Adrenal gland (tissue), 12 donors: ENCODE data around the gene ROS1. TPM values are rescaled to one million over a fixed set of nuclear protein-coding genes. Genes with fewer than 3 reads are reported as not detected.

Experiments
- DNase-seq, 7 donors: peaks; one replicate each; pipeline ENCODE4 v3.0.0-alpha.2; 2019 to 2020
- H3K27ac ChIP-seq, 5 donors: fragments of 200-600 bp; sonication (generic) in 4 of 5; 1 replicate in 3 of 5; 2 replicates in 2 of 5; pipeline versions ENCODE4 v1.5.1 to v1.8.0; 2016 to 2020; ENCODE audit warnings: mild to moderate bottlenecking in 1 of 5
- H3K27me3 ChIP-seq: fragments of 200-600 bp; 2 replicates; pipeline ENCODE4 v1.8.0; 2021
- H3K36me3 ChIP-seq, 2 donors: fragments of 200-600 bp; replicated peaks in 1 of 2; 1 replicate in 1 of 2; 2 replicates in 1 of 2; pipeline versions ENCODE4 v1.5.1 to v1.8.0; 2018 to 2022
- H3K4me1 ChIP-seq, 2 donors: fragments of 200-600 bp; replicated peaks in 1 of 2; 1 replicate in 1 of 2; 2 replicates in 1 of 2; pipeline versions ENCODE4 v1.5.1 to v1.8.0; 2018 to 2021
- H3K4me3 ChIP-seq, 4 donors: fragments of 200-600 bp; sonication (generic) in 3 of 4; one replicate each; pipeline ENCODE4 v1.5.1; 2016 to 2018
- H3K9me3 ChIP-seq, 3 donors: fragments of 200-600 bp; sonication (generic) in 1 of 3; replicated peaks in 1 of 3; 1 replicate in 2 of 3; 2 replicates in 1 of 3; pipeline versions ENCODE4 v1.5.1 to v1.8.0; 2016 to 2021
- CTCF ChIP-seq, 6 experiments: fragments of 450-650 bp in 4 of 6; fragments of 200-600 bp in 2 of 6; sonication (generic) in 1 of 6; IDR thresholded peaks; 1 replicate in 5 of 6; 2 replicates in 1 of 6; pipeline versions ENCODE4 v1.5.1 to v1.8.0; 2016 to 2021; ENCODE audit warnings: antibody characterized with exemption in 6 of 6, mild to moderate bottlenecking in 2 of 6, moderate library complexity in 1 of 6
- POLR2A ChIP-seq, 2 donors: fragments of 450-650 bp; IDR thresholded peaks; one replicate each; pipeline ENCODE4 v1.6.1; 2017; ENCODE audit warnings: antibody characterized with exemption in 2 of 2, mild to moderate bottlenecking in 2 of 2, moderate library complexity in 1 of 2
- WGBS, 4 donors: extraction: QIAGEN DNeasy Blood & Tissue Kit in 2 of 4; methylation state at CpG; one replicate each; pipeline versions ENCODE4 v1.1.5 to v1.1.7; 2013 to 2017; 5-methylcytosine and 5-hydroxymethylcytosine counted together
- intact Hi-C, 2 donors: fragments of 100-400 bp; cut with DNase I; formaldehyde crosslinking; loops; one replicate each; pipeline versions ENCODE4 v1.14.1 to v1.15.0; 2022 to 2023
- polyA plus RNA-seq, 3 donors: library from polyadenylated mRNA; stranded (reverse); fragments of 200-250 nt in 2 of 3; fragments of 350-450 nt in 1 of 3; fragmentation: Illumina TruSeq in 1 of 3; extraction: RNeasy Lipid Tissue Mini Kit (QIAGEN cat#74804) in 1 of 3; gene quantifications; one replicate each; pipeline ENCODE4 v1.2.3, GENCODE V29; 2013 to 2014
- total RNA-seq, 9 donors: library from RNA; depleted of rRNA in 4 of 9; stranded (reverse); fragments of >200 nt in 4 of 9; fragments of 120-200 nt in 1 of 9; fragmentation: NEBNext Ultra II Directional in 1 of 9; extraction: Animal tissue kit (Norgen Biotek cat#: 25700) in 1 of 9; gene quantifications; one replicate each; pipeline versions ENCODE4 v1.1.0 to v1.2.4, GENCODE V29; 2013 to 2023
- donor health status: healthy with polysubstance abuse.
- donor health status: Bipolar disorder and iron deficiency.
- donor health status: DM: yes; HTN: yes; CAD: no.
- donor health status: DM: no; HTN: no; CAD: no.
- donor health status: DM: no; HTN: no; CAD: no.
- donor health status: DM: yes; HTN: yes; CAD: no.

ROS1 gene
- total and polyA plus RNA-seq, 12 donors = under 0.01 to 0.11 (median 0.08) TPM; not detected in 9

DNA sequence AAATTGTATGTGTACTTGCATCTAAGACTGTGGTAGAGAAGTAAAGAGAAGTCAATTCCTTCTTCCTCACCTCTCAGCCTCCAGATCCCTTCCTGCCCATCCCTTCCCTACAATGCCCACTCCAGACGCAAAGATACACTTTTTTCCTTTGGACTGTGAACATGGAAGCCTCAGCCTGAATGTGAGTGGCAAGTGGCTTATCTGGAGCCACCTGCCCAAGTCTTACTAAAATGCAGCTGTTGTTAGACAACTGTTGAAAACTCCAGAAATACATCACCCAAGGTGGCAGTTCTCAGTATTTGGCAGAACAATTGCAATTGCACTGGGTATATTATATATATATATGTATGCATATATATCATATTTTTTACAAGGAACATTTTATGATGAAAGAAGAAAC lies 152.9 kb downstream of the ROS1 start:
- Histone ChIP-seq H3K27ac (no peak overlapping the region), H3K36me3 (no peaks in the 10 kb centered on the region), H3K4me1 (peaks cover 4 to 8% of the 10 kb centered on the region in 2 donors), H3K4me3 (no peak overlapping the region), H3K27me3 (peaks cover 59% of the 10 kb centered on the region), H3K9me3 (no peaks in the 10 kb centered on the region)
- WGBS, 4 donors = 35 to 65% (median 37%) methylated on average over 1 of the region's 1 CpG
- no peak for TF ChIP-seq CTCF (IDR thresholded peaks at IDR 0.05)
- TF ChIP-seq POLR2A (IDR thresholded peaks at IDR 0.05) = no peak
- intact Hi-C loops = no loop called here
- no peak for DNase-seq

- TF ChIP-seq POLR2A (IDR thresholded peaks at IDR 0.05) = no peak
- TF ChIP-seq CTCF (IDR thresholded peaks at IDR 0.05) = no peak
- H3K27me3 ChIP-seq = peaks cover 66% of the 10 kb centered on the region
- no peak for DNase-seq
- no peak overlapping the region for H3K27ac ChIP-seq
- intact Hi-C loops = no loop called here
- 14 to 22% (median 18%) methylated on average over 8 of the region's 8 CpGs for WGBS, 4 donors
- no peak overlapping the region for H3K4me3 ChIP-seq
- peaks cover 4 to 8% of the 10 kb centered on the region in 2 donors for H3K4me1 ChIP-seq
- H3K9me3 ChIP-seq = no peaks in the 10 kb centered on the region
- no peaks in the 10 kb centered on the region for H3K36me3 ChIP-seq
Observed at GRCh38 chr6:117272032-117272866, 153.5 kb downstream of the ROS1 start.

DNA sequence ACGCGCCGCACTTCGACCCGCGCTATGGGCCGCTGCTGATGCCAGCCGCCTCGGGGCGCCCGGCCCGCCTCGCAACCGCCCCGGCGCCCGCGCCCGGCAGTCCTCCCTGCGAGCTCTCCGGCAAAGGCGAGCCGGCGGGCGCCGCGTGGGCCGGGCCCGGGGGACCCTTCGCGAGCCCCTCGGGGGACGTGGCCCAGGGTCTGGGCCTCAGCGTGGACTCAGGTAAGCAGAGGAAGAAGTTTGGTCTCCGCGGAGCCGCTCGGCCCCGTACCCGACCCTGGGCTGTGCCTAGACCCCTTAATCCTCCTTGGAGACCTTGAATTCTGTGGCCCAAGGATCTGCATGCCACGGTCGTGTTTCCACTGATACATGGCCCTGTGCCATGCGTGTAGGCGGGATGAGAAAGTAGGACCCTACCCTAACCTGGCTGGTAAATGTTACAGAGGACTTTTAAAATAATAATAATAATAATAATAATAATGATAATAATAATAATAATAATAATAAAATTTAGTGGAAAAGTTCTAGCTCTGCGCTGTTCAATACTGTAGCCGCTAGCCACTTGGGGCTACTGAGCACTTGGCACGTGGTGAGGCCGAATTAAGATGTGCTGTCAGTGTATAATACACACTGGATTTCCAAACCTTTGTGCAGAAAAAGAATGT lies 154.8 kb downstream of the ROS1 start:
- no peak for TF ChIP-seq CTCF (IDR thresholded peaks at IDR 0.05)
- TF ChIP-seq POLR2A (IDR thresholded peaks at IDR 0.05) = no peak
- Histone ChIP-seq H3K36me3 (no peaks in the 10 kb centered on the region), H3K27me3 (peaks cover 68% of the 10 kb centered on the region), H3K27ac (no peak overlapping the region), H3K9me3 (no peaks in the 10 kb centered on the region), H3K4me3 (peak overlapping the region in 1 of 4 donors; percentile 38), H3K4me1 (peaks cover 4 to 10% of the 10 kb centered on the region in 2 donors)
- no peak for DNase-seq
- WGBS, 4 donors = 4 to 20% (median 6%) methylated on average over 8 to 48 of the region's 48 CpGs
- intact Hi-C loops = no loop called here

DNA sequence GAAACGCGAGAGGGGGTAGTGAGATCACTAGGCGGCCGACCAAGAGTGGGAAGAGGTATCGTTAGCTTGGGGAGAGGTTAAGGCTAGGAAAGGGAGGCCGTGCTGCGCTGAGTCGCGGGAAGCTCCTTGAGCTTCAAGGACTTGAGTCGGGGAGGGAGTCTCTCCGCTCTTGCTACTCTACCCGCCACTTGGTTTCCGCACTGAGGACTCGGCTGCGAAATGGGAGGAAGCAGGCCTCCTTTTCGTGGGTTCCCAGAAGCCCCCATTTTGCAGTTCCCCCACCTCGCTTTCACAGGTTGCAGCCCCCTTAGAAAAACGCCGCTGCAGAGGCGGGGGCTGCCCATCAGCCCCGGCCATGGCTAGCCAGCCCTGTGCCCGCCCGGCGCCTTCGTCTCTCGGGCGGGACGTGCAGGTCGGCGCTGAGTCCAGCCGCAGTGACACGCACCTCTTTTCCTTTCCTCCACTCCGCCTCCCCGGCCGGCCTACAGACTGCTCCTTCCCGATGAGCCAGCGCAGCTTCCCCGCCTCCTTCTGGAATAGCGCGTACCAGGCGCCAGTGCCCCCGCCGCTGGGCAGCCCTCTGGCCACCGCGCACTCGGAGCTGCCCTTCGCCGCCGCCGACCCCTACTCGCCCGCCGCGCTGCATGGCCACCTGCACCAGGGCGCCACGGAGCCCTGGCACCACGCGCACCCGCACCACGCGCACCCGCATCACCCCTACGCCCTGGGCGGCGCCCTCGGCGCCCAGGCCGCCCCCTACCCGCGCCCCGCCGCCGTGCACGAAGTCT lies 155.5 kb downstream of the ROS1 start:
- Histone ChIP-seq H3K4me1 (peaks cover 4 to 15% of the 10 kb centered on the region in 2 donors), H3K36me3 (no peaks in the 10 kb centered on the region), H3K4me3 (peak overlapping the region in 1 of 4 donors; percentile 38), H3K27ac (no peak overlapping the region), H3K9me3 (no peaks in the 10 kb centered on the region), H3K27me3 (peaks cover 72% of the 10 kb centered on the region)
- DNase-seq = no peak
- TF ChIP-seq CTCF (IDR thresholded peaks at IDR 0.05) (no peak), POLR2A (IDR thresholded peaks at IDR 0.05) (no peak)
- intact Hi-C loops = no loop called here
- 1 to 5% (median 3%) methylated on average over 36 to 74 of the region's 74 CpGs for WGBS, 4 donors
